Esophagus squamous epithelium (tissue), 4 donors: ENCODE data around the gene DLGAP4.
"Not testable (repeated sequence)": the region's sequence is repeated elsewhere in the genome, so short reads cannot be mapped to it uniquely, and the experiment has no call there.

Source experiments
- POLR2A ChIP-seq, 4 donors: fragments of 450-650 bp; IDR thresholded peaks; one replicate each; pipeline ENCODE4 v1.6.1; 2017; ENCODE audit warnings: antibody characterized with exemption in 4 of 4, mild to moderate bottlenecking in 4 of 4, moderate library complexity in 3 of 4
- TF ChIP-seq, protein P1 (sequence below), 6 experiments: fragments of 450-650 bp in 4 of 6; fragments of 200-600 bp in 2 of 6; sonication (generic) in 2 of 6; IDR thresholded peaks; one replicate each; pipeline ENCODE4 v1.5.1; 2016 to 2019; ENCODE audit warnings: antibody characterized with exemption in 6 of 6, mild to moderate bottlenecking in 4 of 6, moderate library complexity in 4 of 6

- TF ChIP-seq, protein P1, sequence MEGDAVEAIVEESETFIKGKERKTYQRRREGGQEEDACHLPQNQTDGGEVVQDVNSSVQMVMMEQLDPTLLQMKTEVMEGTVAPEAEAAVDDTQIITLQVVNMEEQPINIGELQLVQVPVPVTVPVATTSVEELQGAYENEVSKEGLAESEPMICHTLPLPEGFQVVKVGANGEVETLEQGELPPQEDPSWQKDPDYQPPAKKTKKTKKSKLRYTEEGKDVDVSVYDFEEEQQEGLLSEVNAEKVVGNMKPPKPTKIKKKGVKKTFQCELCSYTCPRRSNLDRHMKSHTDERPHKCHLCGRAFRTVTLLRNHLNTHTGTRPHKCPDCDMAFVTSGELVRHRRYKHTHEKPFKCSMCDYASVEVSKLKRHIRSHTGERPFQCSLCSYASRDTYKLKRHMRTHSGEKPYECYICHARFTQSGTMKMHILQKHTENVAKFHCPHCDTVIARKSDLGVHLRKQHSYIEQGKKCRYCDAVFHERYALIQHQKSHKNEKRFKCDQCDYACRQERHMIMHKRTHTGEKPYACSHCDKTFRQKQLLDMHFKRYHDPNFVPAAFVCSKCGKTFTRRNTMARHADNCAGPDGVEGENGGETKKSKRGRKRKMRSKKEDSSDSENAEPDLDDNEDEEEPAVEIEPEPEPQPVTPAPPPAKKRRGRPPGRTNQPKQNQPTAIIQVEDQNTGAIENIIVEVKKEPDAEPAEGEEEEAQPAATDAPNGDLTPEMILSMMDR (IDR thresholded peaks at IDR 0.05): not testable (repeated sequence)
- not testable (repeated sequence) for TF ChIP-seq POLR2A (IDR thresholded peaks at IDR 0.05)
Measured at GRCh38 chr20:36564726-36565121, 258.6 kb downstream of the DLGAP4 start.
